HG02759 (cell line): ENCODE results near the gene NOC2L.
"Not testable (repeated sequence)": the region's sequence is repeated elsewhere in the genome, so short reads cannot be mapped to it uniquely, and the experiment has no call there.

Experiments
- ATAC-seq: cut with Tn5 transposase; IDR thresholded peaks from one replicate; pipeline ENCODE4 v1.9.1; 2021; ENCODE audit warnings: mild to moderate bottlenecking, moderate library complexity; ENCODE audit not compliant: unreplicated experiment

The NOC2L gene

GRCh38 chr1:963746-964525 is 4.9 kb upstream of the NOC2L start:
- ATAC-seq: no peak

- ATAC-seq: no peak
These were observed 4.2 kb upstream of the NOC2L start for GRCh38 chr1:963301-963651.

GRCh38 chr1:962381-963300 is 3.6 kb upstream of the NOC2L start:
- no peak for ATAC-seq

GRCh38 chr1:961132-961669 is 2.1 kb upstream of the NOC2L start:
- ATAC-seq: no peak

GRCh38 chr1:960363-961131 is 1.5 kb upstream of the NOC2L start, which contains the start of gene KLHL17:
Gene KLHL17, plus strand, starts transcription at chr1:960584. Its CDS starts 110 bp downstream, at chr1:960694.
- peak; percentile 58 for ATAC-seq

- no peak for ATAC-seq
These were observed 791 bp upstream of the NOC2L start for GRCh38 chr1:959731-960362.

- ATAC-seq: no peak
These were observed 2.4 kb downstream of the NOC2L start for GRCh38 chr1:956636-957035.

GRCh38 chr1:955474-955873 is 3.6 kb downstream of the NOC2L start:
- ATAC-seq: no peak

GRCh38 chr1:954927-955326 is 4.1 kb downstream of the NOC2L start:
- ATAC-seq: no peak

GRCh38 chr1:953524-954320 is 5.3 kb downstream of the NOC2L start:
- ATAC-seq: no peak

- no peak for ATAC-seq
These were observed 6.5 kb downstream of the NOC2L start for GRCh38 chr1:952603-953002.

- ATAC-seq: no peak
These were observed 6.9 kb downstream of the NOC2L start for GRCh38 chr1:952201-952600.

GRCh38 chr1:951364-951763 is 7.7 kb downstream of the NOC2L start:
- ATAC-seq: no peak

GRCh38 chr1:950881-951280 is 8.2 kb downstream of the NOC2L start:
- ATAC-seq: no peak

- no peak for ATAC-seq
These were observed 8.8 kb downstream of the NOC2L start for GRCh38 chr1:950268-950667.

GRCh38 chr1:947958-948357 is 11.1 kb downstream of the NOC2L start:
- ATAC-seq: no peak

- not testable (repeated sequence) for ATAC-seq
These were observed 12.2 kb downstream of the NOC2L start for GRCh38 chr1:946811-947210.

- no peak for ATAC-seq
These were observed 13.1 kb downstream of the NOC2L start for GRCh38 chr1:945688-946556.
